H1 (cell line): Measurements from ENCODE around the gene ODC1. TPM values are rescaled to one million over a fixed set of nuclear protein-coding genes. Genes with fewer than 3 reads are reported as not detected.

Source experiments
- CTCF ChIA-PET: fragments of 300-600 bp; sonication (Branson Sonifier 250); formaldehyde crosslinking; loops from one replicate; lab custom pipeline; 2021; ENCODE audit not compliant: partially characterized antibody; lab: Charles Lee
- POLR2A ChIA-PET: fragments of 300-600 bp; sonication (Branson Sonifier 250); formaldehyde crosslinking; loops from one replicate; lab custom pipeline; 2021; ENCODE audit warnings: inconsistent platforms; ENCODE audit not compliant: partially characterized antibody; lab: Charles Lee
- DNase-seq, 2 experiments: peaks; one replicate each; pipeline versions ENCODE4 v3.0.0 to v3.0.0-alpha.2; 2010 to 2022; ENCODE audit warnings: low spot score in 2 of 2, low read depth in 1 of 2, mixed read lengths in 1 of 2
- FAIRE-seq: peaks from 2 replicates; lab custom pipeline; 2011; peaks lifted over from hg19 to GRCh38; lab: Jason Lieb, UNC
- H2AFZ ChIP-seq: 2 replicates; pipeline ENCODE4 v1.8.1; 2012; ENCODE audit warnings: low read length, inconsistent platforms
- H2AK5ac ChIP-seq: 2 replicates; pipeline ENCODE4 v1.6.1; 2013; ENCODE audit warnings: low read depth, low read length
- H2BK120ac ChIP-seq: replicated peaks from 2 replicates; pipeline ENCODE3; 2013; ENCODE audit warnings: low read depth, low read length, inconsistent platforms
- H2BK12ac ChIP-seq: 2 replicates; pipeline ENCODE4 v1.6.1; 2013; ENCODE audit warnings: low read depth, low read length
- H2BK15ac ChIP-seq: 2 replicates; pipeline ENCODE4 v1.6.1; 2013; ENCODE audit warnings: low read length
- H2BK20ac ChIP-seq: 2 replicates; pipeline ENCODE4 v1.6.1; 2013; ENCODE audit warnings: low read length
- H2BK5ac ChIP-seq: 2 replicates; pipeline ENCODE4 v1.6.1; 2013; ENCODE audit warnings: low read depth, low read length
- H3K14ac ChIP-seq: 2 replicates; pipeline ENCODE4 v1.6.1; 2013; ENCODE audit warnings: inconsistent platforms; ENCODE audit not compliant: insufficient read length
- H3K18ac ChIP-seq: 2 replicates; pipeline ENCODE4 v1.6.1; 2013; ENCODE audit warnings: low read length; ENCODE audit errors: extremely low read depth
- H3K23ac ChIP-seq: 2 replicates; pipeline ENCODE4 v1.6.1; 2013; ENCODE audit warnings: inconsistent platforms; ENCODE audit not compliant: insufficient read length
- H3K23me2 ChIP-seq: 2 replicates; pipeline ENCODE4 v1.6.1; 2013; ENCODE audit warnings: low read depth, low read length
- H3K27ac ChIP-seq: 2 replicates; pipeline ENCODE4 v1.6.1; 2011; ENCODE audit warnings: low read depth, low read length, inconsistent platforms
- H3K27me3 ChIP-seq, 4 experiments: replicated peaks in 1 of 4; 1 replicate in 1 of 4; 2 replicates in 3 of 4; pipeline versions ENCODE4 v1.6.1 to v1.8.1; 2011 to 2013; ENCODE audit warnings: low read length in 3 of 4, mild to moderate bottlenecking in 3 of 4, inconsistent platforms in 2 of 4, mixed read lengths in 2 of 4, moderate library complexity in 1 of 4; ENCODE audit not compliant: control insufficient read depth in 3 of 4, insufficient read depth in 3 of 4; ENCODE audit errors: extremely low read depth in 1 of 4
- H3K36me3 ChIP-seq, 4 experiments: 2 replicates each; pipeline versions ENCODE4 v1.6.1 to v1.8.1; 2011 to 2013; ENCODE audit warnings: mild to moderate bottlenecking in 4 of 4, low read length in 3 of 4, moderate library complexity in 2 of 4, control low read depth in 1 of 4, inconsistent platforms in 1 of 4; ENCODE audit not compliant: insufficient read depth in 4 of 4, control insufficient read depth in 2 of 4
- H3K4ac ChIP-seq: replicated peaks from 2 replicates; pipeline ENCODE3; 2013; ENCODE audit warnings: low read length, low read depth, mixed read lengths, inconsistent platforms; ENCODE audit not compliant: insufficient read length
- H3K4me1 ChIP-seq, 4 experiments: replicated peaks in 1 of 4; 1 replicate in 1 of 4; 2 replicates in 3 of 4; pipeline versions ENCODE4 v1.6.1 to v1.8.1; 2011 to 2013; ENCODE audit warnings: low read length in 3 of 4, inconsistent platforms in 2 of 4, mixed read lengths in 1 of 4; ENCODE audit not compliant: insufficient read depth in 4 of 4, control insufficient read depth in 3 of 4
- H3K4me2 ChIP-seq, 2 experiments: 2 replicates each; pipeline versions ENCODE4 v1.6.1 to v1.8.1; 2011 to 2013; ENCODE audit warnings: low read depth in 2 of 2, low read length in 2 of 2, control low read depth in 1 of 2, inconsistent platforms in 1 of 2, mild to moderate bottlenecking in 1 of 2; ENCODE audit not compliant: insufficient read depth in 1 of 2
- H3K4me3 ChIP-seq, 4 experiments: fragments of 200-600, 300-600 bp in 1 of 4; sonication (generic), shearing (Covaris generic), sonication (Bioruptor Twin) in 1 of 4; 2 replicates each; pipeline versions ENCODE4 v1.5.1 to v1.8.1; 2011 to 2016; ENCODE audit warnings: low read length in 4 of 4, low read depth in 3 of 4, control low read depth in 2 of 4, inconsistent platforms in 2 of 4, mild to moderate bottlenecking in 2 of 4, mixed read lengths in 1 of 4, moderate library complexity in 1 of 4; ENCODE audit not compliant: insufficient read depth in 2 of 4; ENCODE audit errors: extremely low read depth in 1 of 4
- H3K56ac ChIP-seq: replicated peaks from 2 replicates; pipeline ENCODE3; 2013; ENCODE audit warnings: low read depth, mild to moderate bottlenecking, mixed read lengths, low read length, inconsistent platforms; ENCODE audit not compliant: insufficient read length
- H3K79me1 ChIP-seq: 2 replicates; pipeline ENCODE4 v1.6.1; 2013; ENCODE audit warnings: low read depth, low read length, control low read depth
- H3K79me2 ChIP-seq, 2 experiments: 2 replicates each; pipeline versions ENCODE4 v1.6.1 to v1.8.1; 2012 to 2013; ENCODE audit warnings: low read length in 2 of 2, mild to moderate bottlenecking in 2 of 2, inconsistent platforms in 1 of 2; ENCODE audit not compliant: insufficient read depth in 2 of 2, control insufficient read depth in 1 of 2
- H3K9ac ChIP-seq, 4 experiments: replicated peaks in 1 of 4; 1 replicate in 1 of 4; 2 replicates in 3 of 4; pipeline versions ENCODE4 v1.6.1 to v1.8.1; 2011 to 2013; ENCODE audit warnings: low read depth in 3 of 4, low read length in 3 of 4, control low read depth in 2 of 4, mild to moderate bottlenecking in 2 of 4, moderate library complexity in 2 of 4, inconsistent platforms in 1 of 4; ENCODE audit errors: extremely low read depth in 1 of 4
- H3K9me3 ChIP-seq, 2 experiments: 2 replicates each; pipeline versions ENCODE4 v1.6.1 to v1.8.1; 2012 to 2013; ENCODE audit warnings: mild to moderate bottlenecking in 2 of 2, moderate library complexity in 2 of 2, control low read depth in 1 of 2, inconsistent platforms in 1 of 2, low read depth in 1 of 2, low read length in 1 of 2, mixed read lengths in 1 of 2; ENCODE audit not compliant: insufficient read depth in 2 of 2
- H4K20me1 ChIP-seq, 2 experiments: replicated peaks in 1 of 2; 2 replicates each; pipeline versions ENCODE3 to v1.8.1; 2011 to 2013; ENCODE audit warnings: inconsistent platforms in 2 of 2, low read length in 2 of 2, mild to moderate bottlenecking in 1 of 2; ENCODE audit not compliant: insufficient read depth in 2 of 2, control insufficient read depth in 1 of 2
- H4K5ac ChIP-seq: 2 replicates; pipeline ENCODE4 v1.6.1; 2013; ENCODE audit warnings: low read length, low read depth, mixed read lengths, inconsistent platforms; ENCODE audit not compliant: insufficient read length
- H4K8ac ChIP-seq: 2 replicates; pipeline ENCODE4 v1.8.0; 2013; ENCODE audit warnings: mild to moderate bottlenecking, moderate library complexity, low read length, inconsistent platforms; ENCODE audit not compliant: insufficient read depth; ENCODE audit errors: extremely low read depth
- H4K91ac ChIP-seq: replicated peaks from 2 replicates; pipeline ENCODE3; 2013; ENCODE audit warnings: low read length, mixed read lengths, inconsistent platforms; ENCODE audit not compliant: insufficient read length
- FOSL1 ChIP-seq: IDR thresholded peaks from 2 replicates; pipeline ENCODE4 v1.6.1; 2011; ENCODE audit warnings: mild to moderate bottlenecking, low read depth, low read length, moderate library complexity; ENCODE audit not compliant: insufficient read depth
- GABPA ChIP-seq: IDR thresholded peaks from 2 replicates; pipeline ENCODE4 v1.6.1; 2011; ENCODE audit warnings: mild to moderate bottlenecking, low read length, moderate library complexity, borderline replicate concordance; ENCODE audit not compliant: insufficient read depth
- KDM4A ChIP-seq: IDR thresholded peaks from one replicate; pipeline ENCODE4 v1.7.1; 2012; ENCODE audit warnings: low read depth, mild to moderate bottlenecking, moderate library complexity, low read length, inconsistent platforms; ENCODE audit not compliant: severe bottlenecking
- NANOG ChIP-seq: IDR thresholded peaks from 2 replicates; pipeline ENCODE4 v1.6.1; 2011; ENCODE audit warnings: low read length, low read depth, mild to moderate bottlenecking, inconsistent platforms; ENCODE audit not compliant: insufficient read depth, poor library complexity, severe bottlenecking
- POLR2AphosphoS5 ChIP-seq: IDR thresholded peaks from 2 replicates; pipeline ENCODE4 v1.6.1; 2011; ENCODE audit warnings: low read depth, low read length
- SIX5 ChIP-seq: IDR thresholded peaks from 2 replicates; pipeline ENCODE4 v1.6.1; 2011; ENCODE audit warnings: mild to moderate bottlenecking, low read depth, low read length
- SP1 ChIP-seq: IDR thresholded peaks from 2 replicates; pipeline ENCODE4 v1.6.1; 2011; ENCODE audit warnings: low read depth, low read length
- TBP ChIP-seq: IDR thresholded peaks from 2 replicates; pipeline ENCODE4 v1.6.1; 2011; ENCODE audit warnings: low read depth, low read length, improper control_type of control experiment
- WGBS, 2 experiments: shearing (Covaris generic) in 1 of 2; methylation state at CpG; one replicate each; pipeline versions ENCODE4 v1.1.6 to v1.1.7; 2013 to 2015; ENCODE audit warnings: low lambda C conversion rate in 2 of 2, mixed read lengths in 2 of 2, inconsistent platforms in 1 of 2, low coverage in 1 of 2, missing lambda C conversion rate in 1 of 2; ENCODE audit not compliant: insufficient replicate concordance in 2 of 2, insufficient coverage in 1 of 2, insufficient read length in 1 of 2; ENCODE audit errors: extremely low coverage in 1 of 2, missing lambda C conversion rate in 1 of 2; 5-methylcytosine and 5-hydroxymethylcytosine counted together
- polyA plus RNA-seq, 7 experiments: library from polyadenylated mRNA; depleted of rRNA in 3 of 7; stranded (reverse) in 5 of 7; unstranded in 2 of 7; fragments of >200 nt in 5 of 7; fragments of 200-250 nt in 2 of 7; gene quantifications; 1 replicate in 5 of 7; 2 replicates in 1 of 7; 4 replicates in 1 of 7; pipeline versions ENCODE4 v1.2.1 to v1.2.3, GENCODE V29; 2011 to 2013; ENCODE audit warnings: missing spikeins in 2 of 7, mixed read lengths in 2 of 7
- total RNA-seq: library from RNA; stranded (reverse); fragmentation: NEBNext Ultra II Directional; extraction: Animal tissue kit (Norgen Biotek cat#: 25700); gene quantifications from 2 replicates; pipeline ENCODE4 v1.2.1, GENCODE V29; 2021
- TF ChIP-seq, protein P1 (sequence below): IDR thresholded peaks from 2 replicates; pipeline ENCODE4 v1.6.1; 2011; ENCODE audit warnings: low read length, improper control_type of control experiment
- TF ChIP-seq, protein P2 (sequence below), 3 experiments: IDR thresholded peaks; 1 replicate in 2 of 3; 2 replicates in 1 of 3; pipeline versions ENCODE4 v1.5.1 to v1.6.1; 2011; ENCODE audit warnings: low read length in 3 of 3, mild to moderate bottlenecking in 3 of 3, inconsistent platforms in 2 of 3, low read depth in 1 of 3, moderate library complexity in 1 of 3; ENCODE audit not compliant: insufficient read depth in 1 of 3; ENCODE audit errors: control extremely low read depth in 1 of 3

The ODC1 gene
- total and polyA plus RNA-seq, 2 of the 8 experiments (the other 6 are each of a cell fraction or from before 2014, with no cell fraction given) = 57.2 to 76.7 TPM

DNA sequence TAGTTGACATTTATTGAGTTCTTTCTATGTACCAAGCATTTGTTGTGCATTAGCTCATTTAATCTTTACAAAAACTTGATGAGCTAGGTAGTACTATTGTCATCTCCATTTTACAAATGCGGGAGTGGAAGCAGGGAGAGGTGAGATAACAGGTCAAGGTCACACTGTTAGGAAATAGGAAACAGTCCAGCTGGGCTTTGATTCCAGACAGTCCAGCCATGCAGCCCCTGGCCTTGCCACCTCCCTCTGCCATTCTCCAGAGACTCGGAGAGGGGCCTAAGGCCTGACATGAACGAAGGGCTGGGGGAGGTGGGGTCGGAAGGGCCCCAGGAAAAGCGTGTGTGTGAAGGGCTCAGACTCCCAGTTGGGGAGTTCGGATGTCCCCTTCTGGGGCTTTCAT, 55.6 kb downstream of the ODC1 start:
- no peak overlapping the region for H2BK20ac ChIP-seq
- WGBS, 2 experiments = 76% methylated on average over 6 of the region's 6 CpGs; no CpG with 5 or more reads in 1 of the 2 experiments
- no peaks in the 10 kb centered on the region for H3K36me3 ChIP-seq
- DNase-seq = no peak
- no peak overlapping the region for H3K9ac ChIP-seq
- H3K4me2 ChIP-seq = no peak overlapping the region
- POLR2A ChIA-PET = interaction anchor here (0.6 to 1.0 kb wide), 2 partner anchors 11 to 25 kb away, joined by 4 read pairs; no protein-coding TSS in a partner anchor
- H2AFZ ChIP-seq = no peak overlapping the region
- H4K20me1 ChIP-seq = no peaks in the 10 kb centered on the region
- no peak for FAIRE-seq
- no peak overlapping the region for H3K23ac ChIP-seq
- no peak overlapping the region for H3K4me3 ChIP-seq
- H2BK12ac ChIP-seq = no peak overlapping the region
- no peaks in the 10 kb centered on the region for H3K9me3 ChIP-seq
- H2BK5ac ChIP-seq = no peak overlapping the region
- CTCF ChIA-PET = interaction anchor here (0.6 to 6.3 kb wide), 8 partner anchors 10 to 251 kb away, joined by 3 to 48 read pairs (median 4); no protein-coding TSS in a partner anchor
- H3K4ac ChIP-seq = no peak overlapping the region
- H2AK5ac ChIP-seq = no peak overlapping the region
- H4K8ac ChIP-seq = no peak overlapping the region
- peaks cover 4 to 14% (median 6%) of the 10 kb centered on the region in 4 experiments; a peak in 5 of 7 replicates for H3K4me1 ChIP-seq
- H3K14ac ChIP-seq = no peak overlapping the region
- no peak overlapping the region for H4K5ac ChIP-seq
- H2BK120ac ChIP-seq = no peak overlapping the region
- H3K56ac ChIP-seq = no peak overlapping the region
- H3K18ac ChIP-seq = no peak overlapping the region
- no peaks in the 10 kb centered on the region for H3K27me3 ChIP-seq
- no peak overlapping the region for H3K27ac ChIP-seq
- no peaks in the 10 kb centered on the region for H3K79me2 ChIP-seq
- H3K23me2 ChIP-seq = no peaks in the 10 kb centered on the region
- no peak overlapping the region for H4K91ac ChIP-seq
- no peak overlapping the region for H2BK15ac ChIP-seq
- no peaks in the 10 kb centered on the region for H3K79me1 ChIP-seq
- TF ChIP-seq TBP = no peak
- no peak for TF ChIP-seq SP1
- TF ChIP-seq, protein P1, sequence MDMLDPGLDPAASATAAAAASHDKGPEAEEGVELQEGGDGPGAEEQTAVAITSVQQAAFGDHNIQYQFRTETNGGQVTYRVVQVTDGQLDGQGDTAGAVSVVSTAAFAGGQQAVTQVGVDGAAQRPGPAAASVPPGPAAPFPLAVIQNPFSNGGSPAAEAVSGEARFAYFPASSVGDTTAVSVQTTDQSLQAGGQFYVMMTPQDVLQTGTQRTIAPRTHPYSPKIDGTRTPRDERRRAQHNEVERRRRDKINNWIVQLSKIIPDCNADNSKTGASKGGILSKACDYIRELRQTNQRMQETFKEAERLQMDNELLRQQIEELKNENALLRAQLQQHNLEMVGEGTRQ = no peak
- no peak for TF ChIP-seq KDM4A
- no peak for TF ChIP-seq NANOG
- TF ChIP-seq FOSL1 = no peak
- no peak for TF ChIP-seq GABPA
- TF ChIP-seq SIX5 = no peak
- TF ChIP-seq POLR2AphosphoS5 = no peak
- TF ChIP-seq, protein P2, sequence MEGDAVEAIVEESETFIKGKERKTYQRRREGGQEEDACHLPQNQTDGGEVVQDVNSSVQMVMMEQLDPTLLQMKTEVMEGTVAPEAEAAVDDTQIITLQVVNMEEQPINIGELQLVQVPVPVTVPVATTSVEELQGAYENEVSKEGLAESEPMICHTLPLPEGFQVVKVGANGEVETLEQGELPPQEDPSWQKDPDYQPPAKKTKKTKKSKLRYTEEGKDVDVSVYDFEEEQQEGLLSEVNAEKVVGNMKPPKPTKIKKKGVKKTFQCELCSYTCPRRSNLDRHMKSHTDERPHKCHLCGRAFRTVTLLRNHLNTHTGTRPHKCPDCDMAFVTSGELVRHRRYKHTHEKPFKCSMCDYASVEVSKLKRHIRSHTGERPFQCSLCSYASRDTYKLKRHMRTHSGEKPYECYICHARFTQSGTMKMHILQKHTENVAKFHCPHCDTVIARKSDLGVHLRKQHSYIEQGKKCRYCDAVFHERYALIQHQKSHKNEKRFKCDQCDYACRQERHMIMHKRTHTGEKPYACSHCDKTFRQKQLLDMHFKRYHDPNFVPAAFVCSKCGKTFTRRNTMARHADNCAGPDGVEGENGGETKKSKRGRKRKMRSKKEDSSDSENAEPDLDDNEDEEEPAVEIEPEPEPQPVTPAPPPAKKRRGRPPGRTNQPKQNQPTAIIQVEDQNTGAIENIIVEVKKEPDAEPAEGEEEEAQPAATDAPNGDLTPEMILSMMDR (IDR thresholded peaks at IDR 0.05; ENCODE audit: control extremely low read depth in 1 of 3, insufficient read depth in 1 of 3, low read depth in 1 of 3, low read length in 3 of 3) = no peak
